GM21528 (cell line): ENCODE data around the gene ATP6AP2.

ENCODE experiments used
- ATAC-seq: cut with Tn5 transposase; IDR thresholded peaks from one replicate; pipeline ENCODE4 v1.9.1; 2021; ENCODE audit warnings: mild to moderate bottlenecking, moderate library complexity; ENCODE audit not compliant: unreplicated experiment, low FRiP score

The ATP6AP2 gene

GRCh38 chrX:40580537-40581335 is at the start of gene ATP6AP2:
Gene ATP6AP2, plus strand, starts transcription at chrX:40580970. Its CDS starts 96 bp downstream, at chrX:40581066.
- peak; percentile 98 for ATAC-seq

GRCh38 chrX:40531056-40531826 is 49.5 kb upstream of the ATP6AP2 start:
- ATAC-seq, result no peak

GRCh38 chrX:40537310-40537709 is 43.5 kb upstream of the ATP6AP2 start:
- ATAC-seq, result no peak

- no peak for ATAC-seq
Observed at GRCh38 chrX:40538406-40538805, 42.4 kb upstream of the ATP6AP2 start.

- peak; percentile 66 for ATAC-seq
Observed at GRCh38 chrX:40539214-40540142, 41.3 kb upstream of the ATP6AP2 start.

GRCh38 chrX:40542208-40542607 is 38.6 kb upstream of the ATP6AP2 start:
- no peak for ATAC-seq

- no peak for ATAC-seq
Observed at GRCh38 chrX:40542972-40543371, 37.8 kb upstream of the ATP6AP2 start.

- no peak for ATAC-seq
Observed at GRCh38 chrX:40543661-40544328, 37.0 kb upstream of the ATP6AP2 start.

GRCh38 chrX:40544343-40545266 is 36.2 kb upstream of the ATP6AP2 start:
- no peak for ATAC-seq

GRCh38 chrX:40546870-40547269 is 33.9 kb upstream of the ATP6AP2 start:
- no peak for ATAC-seq

- no peak for ATAC-seq
Observed at GRCh38 chrX:40550066-40550465, 30.7 kb upstream of the ATP6AP2 start.

- ATAC-seq, result no peak
Observed at GRCh38 chrX:40552768-40553167, 28.0 kb upstream of the ATP6AP2 start.

GRCh38 chrX:40558590-40558989 is 22.2 kb upstream of the ATP6AP2 start:
- ATAC-seq, result no peak

- no peak for ATAC-seq
Observed at GRCh38 chrX:40563784-40564183, 17.0 kb upstream of the ATP6AP2 start.

- no peak for ATAC-seq
Observed at GRCh38 chrX:40564447-40564846, 16.3 kb upstream of the ATP6AP2 start.

- peak; percentile 64 for ATAC-seq
Observed at GRCh38 chrX:40570346-40571093, 10.2 kb upstream of the ATP6AP2 start.

GRCh38 chrX:40571164-40571563 is 9.6 kb upstream of the ATP6AP2 start:
- ATAC-seq, result peak; percentile 28

- no peak for ATAC-seq
Observed at GRCh38 chrX:40571600-40571999, 9.2 kb upstream of the ATP6AP2 start.
